Astrocyte (in vitro differentiated cells and primary cell): Measurements from ENCODE around the gene TMA16.

Experiments used
- EZH2 ChIP-seq: IDR thresholded peaks from 2 replicates; pipeline ENCODE4 v1.6.1; 2012; ENCODE audit warnings: mild to moderate bottlenecking, low read length, inconsistent platforms; ENCODE audit not compliant: insufficient read depth
- TF ChIP-seq, protein P1 (sequence below): IDR thresholded peaks from 2 replicates; pipeline ENCODE4 v1.5.1; 2011; ENCODE audit warnings: low read depth, mild to moderate bottlenecking, inconsistent platforms, low read length, moderate library complexity; ENCODE audit not compliant: insufficient read depth

DNA sequence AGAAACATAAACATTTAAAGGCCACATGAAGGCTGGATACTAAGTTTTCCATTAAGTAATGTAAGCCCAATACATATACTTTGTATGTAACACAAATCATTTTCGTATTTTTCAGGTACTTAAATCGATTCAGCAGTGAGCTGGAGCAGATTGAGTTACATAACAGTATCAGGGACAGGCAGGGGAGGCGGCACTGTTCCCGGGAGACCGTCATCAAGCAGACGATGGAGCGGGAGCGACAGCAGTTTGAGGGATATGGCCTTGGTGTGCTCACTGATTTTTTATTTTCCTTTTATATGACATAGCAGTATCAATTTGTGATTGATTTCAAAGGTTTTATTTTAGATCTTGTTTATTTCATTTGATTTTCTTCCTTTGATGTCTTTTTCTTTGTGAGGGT, 20.7 kb downstream of the TMA16 start:
- TF ChIP-seq, protein P1, sequence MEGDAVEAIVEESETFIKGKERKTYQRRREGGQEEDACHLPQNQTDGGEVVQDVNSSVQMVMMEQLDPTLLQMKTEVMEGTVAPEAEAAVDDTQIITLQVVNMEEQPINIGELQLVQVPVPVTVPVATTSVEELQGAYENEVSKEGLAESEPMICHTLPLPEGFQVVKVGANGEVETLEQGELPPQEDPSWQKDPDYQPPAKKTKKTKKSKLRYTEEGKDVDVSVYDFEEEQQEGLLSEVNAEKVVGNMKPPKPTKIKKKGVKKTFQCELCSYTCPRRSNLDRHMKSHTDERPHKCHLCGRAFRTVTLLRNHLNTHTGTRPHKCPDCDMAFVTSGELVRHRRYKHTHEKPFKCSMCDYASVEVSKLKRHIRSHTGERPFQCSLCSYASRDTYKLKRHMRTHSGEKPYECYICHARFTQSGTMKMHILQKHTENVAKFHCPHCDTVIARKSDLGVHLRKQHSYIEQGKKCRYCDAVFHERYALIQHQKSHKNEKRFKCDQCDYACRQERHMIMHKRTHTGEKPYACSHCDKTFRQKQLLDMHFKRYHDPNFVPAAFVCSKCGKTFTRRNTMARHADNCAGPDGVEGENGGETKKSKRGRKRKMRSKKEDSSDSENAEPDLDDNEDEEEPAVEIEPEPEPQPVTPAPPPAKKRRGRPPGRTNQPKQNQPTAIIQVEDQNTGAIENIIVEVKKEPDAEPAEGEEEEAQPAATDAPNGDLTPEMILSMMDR = no peak
- no peak for TF ChIP-seq EZH2
